ENCODE results near the gene PRF1. TPM values are rescaled to one million over a fixed set of nuclear protein-coding genes. Genes with fewer than 3 reads are reported as not detected.
A peak's percentile ranks its signal among the peaks of the same experiment; 100 is the strongest.

Gene PRF1
- total RNA-seq, 2 donors from 2014 or later, result 2.7 to 4.3 TPM

GRCh38 chr10:70551466-70551865, 51.1 kb downstream of the PRF1 start:
- intact Hi-C loops (cut with DNase I, micrococcal nuclease), result loop anchor here in 1 of 2 donors (5.0 kb wide), 1 partner anchor 206 kb away; no protein-coding TSS in a partner anchor
- DNase-seq (no peak), ATAC-seq (no peak)

- DNase-seq, result no peak
- intact Hi-C loops (cut with DNase I, micrococcal nuclease), result loop anchor here in 1 of 2 donors (5.0 kb wide), 1 partner anchor 207 kb away; no protein-coding TSS in a partner anchor
- no peak for ATAC-seq
Observed at GRCh38 chr10:70550459-70550858, 52.1 kb downstream of the PRF1 start.

- intact Hi-C loops (cut with DNase I, micrococcal nuclease), result loop anchor here (5.0 kb wide), 1 partner anchor 207 kb away; no protein-coding TSS in a partner anchor
- ATAC-seq, result peak; percentile 69
- peak in 1 of 2 donors; percentile 72 for DNase-seq
Observed at GRCh38 chr10:70549962-70550458, 52.5 kb downstream of the PRF1 start.

- ATAC-seq (peak; percentile 5), DNase-seq (no peak)
- intact Hi-C loops (cut with DNase I, micrococcal nuclease), result loop anchor here in 1 of 2 donors (5.0 kb wide), 1 partner anchor 208 kb away; no protein-coding TSS in a partner anchor
Observed at GRCh38 chr10:70549351-70549961, 53.1 kb downstream of the PRF1 start.

Other genes starting within 250 kb of the PRF1 start
- gene LRRC20, start 220.1 kb downstream of the PRF1 start, total RNA-seq, result 1 to 10 TPM; 5.0 to 5.6 TPM
- gene EIF4EBP2, start 198.6 kb downstream of the PRF1 start, total RNA-seq, result 100 to 1,000 TPM in 1 of 2 donors, 10 to 100 TPM in 1; 72.2 to 112 TPM
- not detected for gene NODAL, start 161.1 kb downstream of the PRF1 start, total RNA-seq
- gene PALD1, start 124.0 kb downstream of the PRF1 start, total RNA-seq, result 1 to 10 TPM; 1.3 to 3.9 TPM
- 1 to 10 TPM in 1 of 2 donors, under 1 TPM in 1; 0.95 to 2.1 TPM for gene ADAMTS14, start 69.8 kb upstream of the PRF1 start, total RNA-seq
- not detected for gene TBATA, start 182.6 kb upstream of the PRF1 start, total RNA-seq
- gene SGPL1, start 213.2 kb upstream of the PRF1 start, total RNA-seq, result 10 to 100 TPM; 68.8 to 82.2 TPM

Data from left colon (tissue), 2 donors.